Measurements from ENCODE around the gene PDE2A. TPM values are rescaled to one million over a fixed set of nuclear protein-coding genes. Genes with fewer than 3 reads are reported as not detected.

The PDE2A gene
- total RNA-seq, 1 experiment from 2014 or later = 0.74 TPM

- no peak for TF ChIP-seq POLR2AphosphoS5 (IDR thresholded peaks at IDR 0.05; ENCODE audit: low read depth, low read length)
- TF ChIP-seq REST (IDR thresholded peaks at IDR 0.05; ENCODE audit: insufficient read depth in 1 of 2, low read depth in 2 of 2, low read length in 1 of 2) = no peak
- no peak for TF ChIP-seq TCF7L2 (IDR thresholded peaks at IDR 0.05; ENCODE audit: low read depth, low read length)
- TF ChIP-seq, protein P1, sequence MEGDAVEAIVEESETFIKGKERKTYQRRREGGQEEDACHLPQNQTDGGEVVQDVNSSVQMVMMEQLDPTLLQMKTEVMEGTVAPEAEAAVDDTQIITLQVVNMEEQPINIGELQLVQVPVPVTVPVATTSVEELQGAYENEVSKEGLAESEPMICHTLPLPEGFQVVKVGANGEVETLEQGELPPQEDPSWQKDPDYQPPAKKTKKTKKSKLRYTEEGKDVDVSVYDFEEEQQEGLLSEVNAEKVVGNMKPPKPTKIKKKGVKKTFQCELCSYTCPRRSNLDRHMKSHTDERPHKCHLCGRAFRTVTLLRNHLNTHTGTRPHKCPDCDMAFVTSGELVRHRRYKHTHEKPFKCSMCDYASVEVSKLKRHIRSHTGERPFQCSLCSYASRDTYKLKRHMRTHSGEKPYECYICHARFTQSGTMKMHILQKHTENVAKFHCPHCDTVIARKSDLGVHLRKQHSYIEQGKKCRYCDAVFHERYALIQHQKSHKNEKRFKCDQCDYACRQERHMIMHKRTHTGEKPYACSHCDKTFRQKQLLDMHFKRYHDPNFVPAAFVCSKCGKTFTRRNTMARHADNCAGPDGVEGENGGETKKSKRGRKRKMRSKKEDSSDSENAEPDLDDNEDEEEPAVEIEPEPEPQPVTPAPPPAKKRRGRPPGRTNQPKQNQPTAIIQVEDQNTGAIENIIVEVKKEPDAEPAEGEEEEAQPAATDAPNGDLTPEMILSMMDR (IDR thresholded peaks at IDR 0.05) = no peak
- TF ChIP-seq SIN3A (IDR thresholded peaks at IDR 0.05; ENCODE audit: borderline replicate concordance, insufficient read depth, low read depth, low read length) = no peak
- no TSS peak for BruUV-seq (replicated peaks)
- Histone ChIP-seq H3K27me3 (ENCODE audit: control insufficient read depth, insufficient read depth, low read length) (peaks cover 9% of the 10 kb centered on the region), H3K4me1 (ENCODE audit: control insufficient read depth, insufficient read depth, low read length) (no peaks in the 10 kb centered on the region), H3K27ac (ENCODE audit: low read length) (no peak overlapping the region), H3K9me3 (ENCODE audit: control insufficient read depth, insufficient read depth, low read depth, low read length) (no peaks in the 10 kb centered on the region), H3K4me3 (ENCODE audit: low read depth in 2 of 2, low read length in 2 of 2) (no peak overlapping the region), H3K36me3 (ENCODE audit: control insufficient read depth, insufficient read depth, low read length) (no peaks in the 10 kb centered on the region)
- POLR2A ChIA-PET = no interaction called here
- ATAC-seq = no peak
- intact Hi-C loops (cut with micrococcal nuclease; ENCODE audit: unreplicated experiment) = no loop called here
- in situ Hi-C loops (cut with HindIII; ENCODE audit: low pct_unique_long_range_greater_than_20kb, low sequenced_read_pairs) = no loop called here
- DNase-seq (ENCODE audit: low read depth, low spot score) = no peak
- CTCF ChIA-PET = interaction anchor here (1.2 kb wide), 1 partner anchor 12 kb away, joined by 5 read pairs; no protein-coding TSS in a partner anchor
These were observed 2.8 kb downstream of the PDE2A start for GRCh38 chr11:72671152-72672099.

- Histone ChIP-seq H3K9me3 (ENCODE audit: control insufficient read depth, insufficient read depth, low read depth, low read length) (no peaks in the 10 kb centered on the region), H3K4me3 (ENCODE audit: low read depth in 2 of 2, low read length in 2 of 2) (no peak overlapping the region), H3K27me3 (ENCODE audit: control insufficient read depth, insufficient read depth, low read length) (peaks cover 7% of the 10 kb centered on the region; the same call in 1 of the 2 replicates), H3K36me3 (ENCODE audit: control insufficient read depth, insufficient read depth, low read length) (no peaks in the 10 kb centered on the region), H3K4me1 (ENCODE audit: control insufficient read depth, insufficient read depth, low read length) (no peaks in the 10 kb centered on the region), H3K27ac (ENCODE audit: low read length) (no peak overlapping the region)
- no TSS peak for BruUV-seq (replicated peaks)
- intact Hi-C loops (cut with micrococcal nuclease; ENCODE audit: unreplicated experiment) (no loop called here), in situ Hi-C loops (cut with HindIII; ENCODE audit: low pct_unique_long_range_greater_than_20kb, low sequenced_read_pairs) (no loop called here)
- POLR2A ChIA-PET = no interaction called here
- TF ChIP-seq, protein P1 (IDR thresholded peaks at IDR 0.05) = no peak
- TF ChIP-seq SIN3A (IDR thresholded peaks at IDR 0.05; ENCODE audit: borderline replicate concordance, insufficient read depth, low read depth, low read length) = no peak
- TF ChIP-seq TCF7L2 (IDR thresholded peaks at IDR 0.05; ENCODE audit: low read depth, low read length) = no peak
- no peak for TF ChIP-seq REST (IDR thresholded peaks at IDR 0.05; ENCODE audit: insufficient read depth in 1 of 2, low read depth in 2 of 2, low read length in 1 of 2)
- no peak for TF ChIP-seq POLR2AphosphoS5 (IDR thresholded peaks at IDR 0.05; ENCODE audit: low read depth, low read length)
- CTCF ChIA-PET = no interaction called here
- no peak for ATAC-seq
- DNase-seq (ENCODE audit: low read depth, low spot score) = no peak
These were observed 4.2 kb downstream of the PDE2A start for GRCh38 chr11:72670041-72670440.

All from Panc1 (cell line).